Measurements from ENCODE around the gene RAI1. TPM values are rescaled to one million over a fixed set of nuclear protein-coding genes. Genes with fewer than 3 reads are reported as not detected.

Gene RAI1
- total RNA-seq, 1 donor from 2014 or later, result 29.2 TPM

- Histone ChIP-seq H3K9me3 (no peaks in the 10 kb centered on the region), H3K4me3 (no peak overlapping the region), H3K36me3 (no peaks in the 10 kb centered on the region), H3K4me1 (peaks cover 94% of the 10 kb centered on the region), H3K27ac (peak overlapping the region; percentile 97), H3K27me3 (no peaks in the 10 kb centered on the region)
- DNase-seq (ENCODE audit: extremely low spot score in 2 of 2), result no peak
- intact Hi-C loops (cut with DNase I), result loop anchor here (2.0 kb wide), 1 partner anchor 82 kb away; no protein-coding TSS in a partner anchor
- TF ChIP-seq POLR2A (IDR thresholded peaks at IDR 0.05) (no peak), POLR2AphosphoS5 (IDR thresholded peaks at IDR 0.05; ENCODE audit: insufficient read depth in 1 of 2, low read depth in 1 of 2) (peak; percentile 20 to 55)
Observed at GRCh38 chr17:17698869-17699351, 17.7 kb downstream of the RAI1 start.

- intact Hi-C loops (cut with DNase I), result loop anchor here (2.0 kb wide), 1 partner anchor 81 kb away; no protein-coding TSS in a partner anchor
- H3K4me3 ChIP-seq, result no peak overlapping the region
- H3K9me3 ChIP-seq, result no peaks in the 10 kb centered on the region
- H3K27me3 ChIP-seq, result no peaks in the 10 kb centered on the region
- no peak for DNase-seq (ENCODE audit: extremely low spot score in 2 of 2)
- H3K4me1 ChIP-seq, result peaks cover 95% of the 10 kb centered on the region
- TF ChIP-seq, protein P1, sequence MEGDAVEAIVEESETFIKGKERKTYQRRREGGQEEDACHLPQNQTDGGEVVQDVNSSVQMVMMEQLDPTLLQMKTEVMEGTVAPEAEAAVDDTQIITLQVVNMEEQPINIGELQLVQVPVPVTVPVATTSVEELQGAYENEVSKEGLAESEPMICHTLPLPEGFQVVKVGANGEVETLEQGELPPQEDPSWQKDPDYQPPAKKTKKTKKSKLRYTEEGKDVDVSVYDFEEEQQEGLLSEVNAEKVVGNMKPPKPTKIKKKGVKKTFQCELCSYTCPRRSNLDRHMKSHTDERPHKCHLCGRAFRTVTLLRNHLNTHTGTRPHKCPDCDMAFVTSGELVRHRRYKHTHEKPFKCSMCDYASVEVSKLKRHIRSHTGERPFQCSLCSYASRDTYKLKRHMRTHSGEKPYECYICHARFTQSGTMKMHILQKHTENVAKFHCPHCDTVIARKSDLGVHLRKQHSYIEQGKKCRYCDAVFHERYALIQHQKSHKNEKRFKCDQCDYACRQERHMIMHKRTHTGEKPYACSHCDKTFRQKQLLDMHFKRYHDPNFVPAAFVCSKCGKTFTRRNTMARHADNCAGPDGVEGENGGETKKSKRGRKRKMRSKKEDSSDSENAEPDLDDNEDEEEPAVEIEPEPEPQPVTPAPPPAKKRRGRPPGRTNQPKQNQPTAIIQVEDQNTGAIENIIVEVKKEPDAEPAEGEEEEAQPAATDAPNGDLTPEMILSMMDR (IDR thresholded peaks at IDR 0.05), result no peak
- TF ChIP-seq POLR2AphosphoS5 (IDR thresholded peaks at IDR 0.05; ENCODE audit: insufficient read depth in 1 of 2, low read depth in 1 of 2) (no peak), POLR2A (IDR thresholded peaks at IDR 0.05) (no peak)
- no peaks in the 10 kb centered on the region for H3K36me3 ChIP-seq
- H3K27ac ChIP-seq, result peak overlapping the region; percentile 97
Observed at GRCh38 chr17:17699491-17699890, 18.2 kb downstream of the RAI1 start.

DNA sequence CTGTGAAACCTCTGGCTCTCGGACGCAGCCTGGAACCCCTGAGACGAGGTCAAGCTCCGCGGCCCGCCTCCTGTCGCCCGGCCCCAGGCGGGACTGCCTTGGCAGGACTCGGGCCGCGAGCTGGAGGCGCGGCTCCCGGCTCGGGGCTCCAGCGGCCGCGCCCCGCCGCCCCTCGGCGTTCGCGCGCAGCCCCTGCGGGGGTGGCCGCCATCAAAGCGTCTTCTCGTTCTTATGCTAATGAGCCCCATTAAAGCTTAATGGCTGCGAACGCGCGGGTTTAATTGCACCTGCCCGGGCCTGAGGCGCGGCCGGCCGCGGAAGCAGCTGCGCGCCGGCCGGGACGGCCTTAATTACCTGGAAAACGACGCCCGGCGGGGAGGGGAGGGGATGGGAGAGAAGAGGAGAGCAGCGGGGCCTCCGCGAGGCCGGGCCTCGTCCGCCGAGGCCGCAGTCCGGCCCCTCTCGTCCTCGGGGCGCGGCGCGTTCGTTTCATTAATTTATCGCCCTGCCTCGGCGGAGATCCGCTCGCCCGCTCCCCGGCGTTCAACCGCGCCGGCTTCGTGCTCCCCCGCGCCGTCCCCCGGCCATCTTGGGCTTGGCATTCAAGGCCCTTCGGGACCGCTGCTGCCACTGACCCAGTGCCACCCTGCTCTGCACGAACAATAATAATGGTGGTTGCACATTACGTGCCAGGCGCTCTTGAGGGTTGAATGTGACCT lies 19.2 kb downstream of the RAI1 start:
- Histone ChIP-seq H3K27ac (peak overlapping the region; percentile 97), H3K9me3 (no peaks in the 10 kb centered on the region), H3K4me3 (peak overlapping the region; percentile 45 to 53), H3K4me1 (peaks cover 90% of the 10 kb centered on the region), H3K27me3 (no peaks in the 10 kb centered on the region), H3K36me3 (no peaks in the 10 kb centered on the region)
- intact Hi-C loops (cut with DNase I), result no loop called here
- TF ChIP-seq, protein P1 (IDR thresholded peaks at IDR 0.05), result no peak
- TF ChIP-seq POLR2A (IDR thresholded peaks at IDR 0.05) (no peak), POLR2AphosphoS5 (IDR thresholded peaks at IDR 0.05; ENCODE audit: insufficient read depth in 1 of 2, low read depth in 1 of 2) (no peak)
- no peak for DNase-seq (ENCODE audit: extremely low spot score in 2 of 2)

GRCh38 chr17:17701112-17701511 lies 19.9 kb downstream of the RAI1 start:
- Histone ChIP-seq H3K9me3 (no peaks in the 10 kb centered on the region), H3K4me3 (peak overlapping the region in 1 of 2 donors; percentile 53), H3K4me1 (peaks cover 83% of the 10 kb centered on the region), H3K27me3 (no peaks in the 10 kb centered on the region), H3K27ac (no peak overlapping the region), H3K36me3 (no peaks in the 10 kb centered on the region)
- TF ChIP-seq POLR2AphosphoS5 (IDR thresholded peaks at IDR 0.05; ENCODE audit: insufficient read depth in 1 of 2, low read depth in 1 of 2) (no peak), POLR2A (IDR thresholded peaks at IDR 0.05) (no peak)
- TF ChIP-seq, protein P1 (IDR thresholded peaks at IDR 0.05), result no peak
- intact Hi-C loops (cut with DNase I), result no loop called here
- no peak for DNase-seq (ENCODE audit: extremely low spot score in 2 of 2)

- intact Hi-C loops (cut with DNase I), result no loop called here
- Histone ChIP-seq H3K27ac (no peak overlapping the region), H3K4me1 (peaks cover 77% of the 10 kb centered on the region), H3K9me3 (no peaks in the 10 kb centered on the region), H3K27me3 (no peaks in the 10 kb centered on the region), H3K36me3 (no peaks in the 10 kb centered on the region), H3K4me3 (no peak overlapping the region)
- TF ChIP-seq POLR2A (IDR thresholded peaks at IDR 0.05), result no peak
- TF ChIP-seq, protein P1 (IDR thresholded peaks at IDR 0.05), result no peak
- TF ChIP-seq POLR2AphosphoS5 (IDR thresholded peaks at IDR 0.05; ENCODE audit: insufficient read depth in 1 of 2, low read depth in 1 of 2), result no peak
- no peak for DNase-seq (ENCODE audit: extremely low spot score in 2 of 2)
Observed at GRCh38 chr17:17701658-17702057, 20.4 kb downstream of the RAI1 start.
